ENCODE results near the gene ZNF232.
A peak's percentile ranks its signal among the peaks of the same experiment; 100 is the strongest.
"Not testable (repeated sequence)": the region's sequence is repeated elsewhere in the genome, so short reads cannot be mapped to it uniquely, and the experiment has no call there.

Gene ZNF232

DNA sequence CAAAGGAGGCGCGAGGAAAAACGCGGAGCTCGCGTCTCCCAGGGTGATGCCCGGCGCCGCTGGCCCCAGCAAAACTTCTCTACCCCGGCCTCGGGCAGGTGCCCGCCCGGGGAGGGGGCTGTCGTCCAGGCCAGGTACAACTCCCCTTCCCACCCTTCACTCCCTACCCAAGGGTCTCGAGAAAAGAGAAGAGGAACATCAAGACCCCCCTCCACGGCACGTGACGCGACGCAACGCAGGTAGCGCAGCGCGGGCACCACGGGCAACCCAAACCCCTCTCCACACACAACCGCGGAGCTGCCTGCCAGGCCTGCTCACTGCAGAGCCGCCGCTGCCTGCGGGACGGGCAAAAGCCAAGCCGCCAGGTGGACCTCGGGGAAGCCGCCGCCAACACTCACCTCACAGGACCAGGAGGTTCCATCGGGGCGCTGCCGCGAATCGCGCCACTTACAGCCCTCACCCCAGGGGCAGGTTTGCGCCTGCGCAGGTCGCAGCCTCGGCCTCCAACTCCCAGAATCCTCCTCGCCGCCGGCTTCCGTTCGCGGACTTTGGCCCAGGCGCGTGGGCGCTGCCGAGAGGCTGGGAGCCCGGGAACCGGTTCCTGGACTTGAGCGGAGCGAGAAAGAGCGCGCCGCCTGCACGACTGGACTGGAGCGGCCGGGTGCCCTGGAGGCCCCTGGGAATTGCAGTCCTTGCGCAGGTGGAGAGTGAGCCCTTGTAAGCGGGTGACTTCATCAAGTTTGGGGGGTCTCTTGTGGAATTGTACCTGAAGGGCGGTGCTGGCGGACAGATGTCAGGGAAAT lies at the start of gene ZNF232:
Gene ZNF232 (minus strand): TSS at position 477 of the 803 bp plus-strand sequence. CDS start 56 bp downstream, at position 421.
- peak; percentile 96 for DNase-seq

DNA sequence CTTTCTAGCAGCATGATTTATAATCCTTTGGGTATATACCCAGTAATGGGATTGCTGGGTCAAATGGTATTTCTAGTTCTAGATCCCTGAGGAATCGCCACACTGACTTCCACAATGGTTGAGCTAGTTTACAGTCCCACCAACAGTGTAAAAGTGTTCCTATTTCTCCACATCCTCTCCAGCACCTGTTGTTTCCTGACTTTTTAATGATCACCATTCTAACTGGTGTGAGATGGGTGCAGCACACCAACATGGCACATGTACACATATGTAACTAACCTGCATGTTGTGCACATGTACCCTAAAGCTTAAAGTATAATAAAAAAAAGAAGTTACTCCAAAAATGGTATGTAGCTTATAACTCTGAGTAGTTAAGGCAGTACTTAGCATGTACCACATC lies 49.0 kb upstream of the ZNF232 start:
- DNase-seq: not testable (repeated sequence)

DNA sequence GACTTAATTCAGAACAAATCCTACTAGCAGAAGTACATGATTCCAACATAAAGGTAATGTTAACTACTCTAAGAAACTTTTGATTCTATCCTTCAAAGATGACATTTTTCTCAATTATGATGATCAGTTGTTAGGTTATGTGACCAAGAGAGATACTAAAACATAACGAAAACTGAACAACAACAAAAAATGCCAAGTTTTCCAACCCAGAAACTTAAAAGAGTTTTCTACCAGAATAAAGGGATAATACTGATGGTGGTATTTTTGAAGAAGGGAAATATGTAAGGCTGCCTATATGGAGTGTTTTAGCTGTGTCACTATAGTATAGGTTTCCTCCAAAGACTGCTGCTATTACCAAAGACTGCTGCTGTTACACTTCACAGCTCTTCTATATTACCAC lies 34.4 kb upstream of the ZNF232 start:
- DNase-seq: not testable (repeated sequence)

DNA sequence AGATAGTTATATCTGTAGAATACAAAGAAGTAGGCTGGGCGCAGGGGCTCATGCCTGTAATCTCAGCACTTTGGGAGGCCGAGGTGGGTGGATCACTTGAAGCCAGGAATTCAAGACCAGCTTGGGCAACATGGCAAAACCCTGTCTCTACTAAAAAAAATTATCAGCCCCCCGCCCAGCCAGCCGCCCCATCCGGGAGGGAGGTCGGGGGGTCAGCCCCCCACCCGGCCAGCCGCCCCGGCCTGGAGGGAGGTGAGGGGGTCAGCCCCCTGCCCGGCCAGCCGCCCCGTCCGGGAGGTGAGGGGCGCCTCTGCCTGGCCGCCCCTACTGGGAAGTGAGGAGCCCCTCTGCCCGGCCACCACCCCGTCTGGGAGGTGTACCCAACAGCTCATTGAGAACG lies 31.2 kb upstream of the ZNF232 start:
- DNase-seq: not testable (repeated sequence)

DNA sequence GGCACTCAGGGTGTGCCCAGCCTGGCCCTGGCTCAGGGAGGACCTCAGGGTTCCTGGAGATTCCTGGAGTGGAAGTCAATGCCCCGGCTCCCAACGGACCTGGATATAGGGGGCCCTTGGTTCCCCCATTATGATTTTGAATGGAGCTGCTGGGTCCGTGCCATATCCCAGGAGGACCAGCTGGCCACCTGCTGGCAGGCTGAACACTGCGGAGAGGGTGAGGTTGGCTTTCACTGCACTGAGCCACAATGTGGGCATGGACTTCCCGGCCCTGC lies 27.7 kb upstream of the ZNF232 start:
- no peak for DNase-seq

DNA sequence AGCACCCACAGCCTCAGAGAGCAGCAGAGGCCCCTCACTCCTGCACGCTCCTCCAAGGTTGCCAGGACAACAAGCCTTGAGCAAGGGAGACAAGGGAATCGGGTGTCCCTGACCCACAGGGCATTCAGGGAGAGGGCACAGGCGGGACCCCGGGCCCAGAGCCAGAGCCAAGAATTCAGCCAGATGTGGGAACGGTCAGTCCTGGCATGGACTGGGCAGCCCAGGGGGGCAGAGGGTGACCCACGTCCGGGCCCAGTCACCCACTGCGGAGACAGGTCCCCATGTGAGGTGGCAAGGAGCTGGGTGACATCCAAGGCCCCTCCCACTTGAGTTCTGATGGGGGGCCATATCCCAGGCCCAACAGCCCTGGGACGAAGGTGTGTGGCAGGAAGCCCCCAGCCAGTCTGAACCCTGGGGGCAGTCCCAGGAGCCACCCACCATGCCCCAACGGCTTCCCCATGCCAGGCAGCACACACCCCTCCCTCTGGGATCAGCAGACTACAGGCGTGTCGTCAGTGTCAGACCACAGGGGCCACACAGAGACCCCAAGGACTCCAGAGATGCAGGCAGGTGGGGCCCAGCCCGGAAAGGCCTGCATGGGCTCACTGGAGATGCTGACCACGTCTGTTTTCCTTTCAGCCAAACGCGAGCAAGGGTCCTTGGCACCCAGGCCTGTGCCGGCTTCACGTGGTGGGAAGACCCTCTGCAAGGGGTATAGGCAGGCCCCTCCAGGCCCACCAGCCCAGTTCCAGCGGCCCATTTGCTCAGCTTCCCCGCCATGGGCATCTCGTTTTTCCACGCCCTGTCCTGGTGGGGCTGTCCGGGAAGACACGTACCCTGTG lies 27.2 kb upstream of the ZNF232 start:
- DNase-seq: no peak

DNA sequence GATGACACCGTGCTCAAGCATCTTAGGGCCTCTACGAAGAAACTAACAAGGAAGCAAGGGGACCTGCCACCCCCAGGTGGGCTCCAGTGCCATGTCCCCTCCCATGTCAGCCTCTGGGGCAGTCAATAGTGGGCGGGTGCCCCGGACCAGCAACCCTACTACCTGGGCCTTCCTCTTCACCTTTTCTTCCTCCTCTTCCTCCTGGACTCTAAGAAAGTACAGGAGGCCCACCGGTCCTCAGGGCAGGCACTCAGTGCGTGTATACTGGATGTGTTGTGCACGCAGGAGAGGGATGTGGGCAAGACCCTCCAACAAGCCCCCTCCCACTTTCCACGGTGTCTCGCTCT lies 26.5 kb upstream of the ZNF232 start:
- not testable (repeated sequence) for DNase-seq

DNA sequence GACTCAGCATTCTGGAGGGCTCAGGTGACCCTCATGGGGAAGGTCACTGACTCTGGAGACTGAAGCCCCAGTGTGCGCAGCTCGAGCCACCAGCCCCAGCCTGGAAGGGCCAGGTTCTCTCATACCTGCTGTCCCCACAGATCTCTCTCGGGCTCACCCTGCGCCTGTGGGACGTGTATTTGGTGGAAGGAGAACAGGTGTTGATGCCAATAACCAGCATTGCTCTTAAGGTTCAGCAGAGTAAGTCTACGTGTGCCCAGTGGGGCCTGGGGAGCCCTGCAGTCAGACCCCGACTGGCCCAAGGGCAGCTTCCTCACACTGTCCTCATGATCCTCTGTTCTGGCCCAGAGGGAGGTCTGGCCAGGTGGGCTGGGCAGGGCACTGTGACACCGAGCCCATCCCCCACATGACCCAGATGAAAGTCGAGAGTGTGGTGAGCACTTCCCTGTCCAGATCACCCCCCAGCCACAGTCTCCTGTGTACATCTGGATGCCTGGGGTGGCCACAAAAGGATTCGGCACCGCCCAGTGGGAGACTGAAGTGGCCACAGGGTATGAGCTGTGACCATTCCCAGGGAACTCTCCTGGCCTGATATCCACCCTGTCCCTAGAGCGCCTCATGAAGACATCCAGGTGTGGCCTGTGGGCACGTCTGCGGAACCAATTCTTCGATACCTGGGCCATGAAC lies 26.0 kb upstream of the ZNF232 start:
- not testable (repeated sequence) for DNase-seq

DNA sequence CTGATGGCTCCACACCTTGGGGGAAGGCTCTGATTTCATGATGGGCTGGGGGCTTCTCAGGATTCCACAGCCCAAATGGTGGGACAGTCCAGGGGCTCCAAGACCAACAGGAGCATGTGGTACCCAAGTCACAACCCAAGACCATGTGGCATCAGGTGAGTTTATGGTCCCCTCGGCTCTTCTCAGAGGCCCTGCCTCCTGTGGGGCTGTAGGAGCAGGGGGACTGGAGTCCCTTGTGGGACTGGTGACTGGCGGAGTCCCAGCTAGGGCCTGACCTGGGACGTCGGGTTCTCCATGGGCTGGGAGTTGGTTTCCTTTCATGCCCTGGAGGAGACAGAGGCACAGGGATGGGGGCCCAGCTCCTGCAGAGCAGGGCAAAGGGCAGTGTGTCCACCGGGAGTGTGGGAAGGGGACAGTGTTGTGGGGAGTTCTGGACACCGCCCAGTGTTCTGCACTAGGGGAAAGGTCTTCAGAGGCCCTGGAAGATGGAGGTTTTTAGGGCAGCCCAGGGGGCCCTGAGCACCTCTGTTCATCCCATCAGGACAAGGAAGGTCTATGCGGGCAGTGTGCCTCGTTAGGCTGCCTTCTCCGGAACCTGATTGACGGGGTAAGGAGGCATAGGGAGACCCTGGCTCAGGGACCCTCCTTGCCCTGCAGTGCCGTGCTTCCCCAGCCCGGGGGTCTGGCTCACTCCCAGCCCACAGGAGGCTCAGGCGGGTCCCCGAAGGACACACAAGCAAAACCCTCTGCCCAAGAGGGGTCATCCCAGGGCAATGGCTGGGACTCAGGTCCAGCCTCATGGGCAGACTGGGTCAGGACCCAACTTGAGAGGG lies 25.1 kb upstream of the ZNF232 start:
- not testable (repeated sequence) for DNase-seq

DNA sequence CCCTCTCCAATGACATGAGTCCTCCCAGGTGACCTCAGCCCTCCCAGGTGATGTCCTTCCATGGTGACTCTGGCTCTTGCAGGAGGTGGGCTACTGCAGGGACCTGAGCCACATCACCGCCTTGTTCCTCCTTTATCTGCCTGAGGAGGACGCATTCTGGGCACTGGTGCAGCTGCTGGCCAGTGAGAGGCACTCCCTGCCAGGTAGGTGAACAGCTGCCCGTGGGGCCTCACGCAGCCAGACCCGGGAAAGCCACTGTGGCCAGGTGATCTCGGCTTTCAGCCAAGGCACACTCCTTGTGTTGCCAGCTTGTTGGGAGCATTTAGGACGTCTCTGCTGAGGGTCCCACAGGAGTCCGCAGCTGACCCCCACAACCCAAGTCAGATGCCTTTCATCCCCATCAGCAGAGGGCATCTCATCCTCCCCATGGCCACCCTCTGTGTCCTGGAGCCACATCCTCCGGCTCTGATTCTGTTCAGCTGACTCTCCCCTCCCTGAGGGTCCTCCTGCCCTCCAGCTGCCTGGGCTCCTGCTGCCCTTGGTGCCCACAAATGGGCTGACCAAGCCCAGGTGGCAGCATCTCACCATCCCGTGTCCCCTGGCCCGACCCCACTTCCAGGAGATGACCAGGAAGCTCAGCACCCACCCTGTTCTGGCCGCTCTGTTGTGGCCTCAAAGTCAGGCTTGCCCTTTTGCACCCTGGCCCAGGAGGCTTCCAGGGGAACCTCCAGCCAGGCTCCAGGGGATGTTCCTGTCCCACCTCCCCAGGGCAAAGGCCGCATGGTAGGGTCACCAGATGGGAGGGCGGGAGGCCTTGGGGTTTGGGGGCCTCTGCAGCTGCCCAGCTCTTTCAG lies 24.3 kb upstream of the ZNF232 start:
- no peak for DNase-seq

DNA sequence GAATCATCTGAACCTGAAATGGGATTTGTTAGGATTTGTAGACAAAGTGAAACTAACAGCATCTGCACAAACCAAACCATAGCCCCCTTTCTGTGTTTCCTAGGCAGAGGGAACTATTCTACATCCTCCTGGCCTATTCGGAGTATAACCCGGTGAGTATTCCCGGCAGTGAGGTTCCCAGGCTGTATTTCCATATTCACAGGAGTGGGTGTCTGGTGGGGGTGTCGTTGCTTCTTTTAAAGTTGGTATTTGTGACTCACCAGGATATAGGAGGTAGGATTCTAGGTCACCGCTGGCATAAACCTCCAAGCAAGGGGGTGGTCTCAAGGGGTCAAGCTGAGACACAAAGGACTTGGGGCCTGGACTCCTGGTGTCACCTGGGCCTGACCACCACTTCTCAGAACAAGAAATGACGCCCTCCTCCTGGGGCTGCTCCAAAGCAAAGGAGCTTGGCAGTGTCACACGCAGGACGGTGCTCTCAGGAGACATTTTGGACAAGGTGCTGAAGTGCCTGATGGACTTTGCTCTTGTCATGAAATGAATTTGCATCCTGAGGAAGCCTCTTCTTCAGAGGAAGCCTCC lies 23.5 kb upstream of the ZNF232 start:
- not testable (repeated sequence) for DNase-seq

DNA sequence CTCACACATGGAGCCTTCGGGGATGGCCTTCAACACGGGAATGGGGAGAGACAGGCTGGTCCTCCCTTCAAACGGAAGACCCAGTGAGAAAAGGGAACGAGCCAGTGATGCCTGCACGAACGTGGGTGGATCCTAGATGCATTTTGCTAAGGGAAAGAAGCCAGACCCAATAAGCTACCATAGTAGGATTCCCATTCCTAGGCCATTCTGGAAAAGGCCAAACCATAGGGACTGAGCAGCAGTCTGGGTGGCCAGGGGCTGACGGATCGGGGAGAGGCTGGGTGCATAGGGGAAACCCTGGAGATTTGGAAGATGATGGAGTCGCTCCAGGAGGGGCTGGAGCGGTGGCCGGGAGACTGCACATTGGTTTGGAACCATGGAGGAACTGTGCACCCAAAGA lies 22.9 kb upstream of the ZNF232 start:
- not testable (repeated sequence) for DNase-seq

DNA sequence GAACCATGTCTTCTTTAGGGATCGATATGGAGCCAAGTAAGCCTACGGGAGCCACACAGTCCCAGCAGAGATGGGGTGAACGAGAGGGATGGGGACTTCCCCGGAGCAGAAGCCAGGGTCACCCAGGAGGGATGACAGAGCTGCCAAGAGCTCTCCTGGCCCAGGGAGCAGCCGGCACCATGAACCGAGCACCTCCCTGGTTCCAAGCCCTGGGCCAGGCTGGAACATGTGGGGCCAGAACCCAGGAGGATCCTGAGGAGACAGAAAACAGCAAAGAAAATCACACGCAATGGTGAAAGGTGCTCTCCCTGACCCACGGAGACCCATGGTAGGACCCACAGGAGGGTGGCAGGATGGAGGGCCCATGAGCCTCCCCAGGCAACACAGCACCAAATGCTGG lies 22.3 kb upstream of the ZNF232 start:
- not testable (repeated sequence) for DNase-seq

DNA sequence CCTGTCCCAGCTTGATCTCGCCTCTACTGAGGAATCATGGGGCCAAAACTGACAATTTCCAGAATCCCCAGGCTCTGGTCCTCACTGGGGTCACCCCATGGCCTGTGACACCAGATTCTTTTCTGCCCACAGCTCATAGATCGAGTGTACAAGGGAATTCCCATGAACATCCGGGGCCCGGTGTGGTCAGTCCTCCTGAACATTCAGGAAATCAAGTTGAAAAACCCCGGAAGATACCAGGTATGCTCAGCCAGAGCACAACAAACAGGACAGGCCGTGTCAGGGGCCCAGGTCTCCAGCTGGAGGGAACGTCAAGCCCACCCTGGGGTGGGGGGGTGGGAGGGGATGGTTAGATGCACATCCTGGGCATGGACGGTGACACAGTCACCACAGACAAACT lies 21.6 kb upstream of the ZNF232 start:
- no peak for DNase-seq

DNA sequence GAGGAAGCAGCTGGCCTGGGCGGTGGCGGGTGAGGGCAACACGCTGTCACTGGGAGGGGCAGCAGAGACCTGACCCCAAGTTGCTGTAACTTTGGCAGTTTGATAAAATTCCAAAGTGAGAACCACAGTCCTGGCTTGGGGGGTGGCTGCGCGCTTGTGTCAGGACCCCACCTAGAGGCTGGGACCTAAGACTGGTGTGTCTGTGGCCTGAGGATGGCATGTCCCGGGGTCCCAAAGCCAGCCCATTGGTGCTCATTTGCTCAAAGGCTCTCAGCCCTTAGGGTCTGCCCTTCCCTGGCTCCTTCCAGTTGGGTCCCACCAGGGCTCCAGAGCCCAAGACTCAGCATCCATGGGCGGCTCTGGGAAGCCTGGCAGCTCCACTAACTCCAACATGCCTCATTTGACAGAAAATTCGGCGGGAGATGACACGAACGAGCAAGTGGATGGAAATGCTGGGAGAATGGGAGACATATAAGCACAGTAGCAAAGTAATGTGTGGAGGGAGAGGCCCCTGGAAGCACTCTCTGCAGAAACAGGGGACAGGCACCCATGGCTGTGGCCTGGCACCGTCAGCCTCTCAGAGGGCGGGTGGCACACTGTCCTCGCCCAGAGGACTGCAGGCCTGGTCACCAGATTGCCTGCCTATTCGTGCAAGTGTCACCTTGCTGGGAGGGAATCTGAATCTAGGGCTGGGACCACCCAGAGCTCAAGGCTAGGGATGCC lies 21.0 kb upstream of the ZNF232 start:
- not testable (repeated sequence) for DNase-seq

DNA sequence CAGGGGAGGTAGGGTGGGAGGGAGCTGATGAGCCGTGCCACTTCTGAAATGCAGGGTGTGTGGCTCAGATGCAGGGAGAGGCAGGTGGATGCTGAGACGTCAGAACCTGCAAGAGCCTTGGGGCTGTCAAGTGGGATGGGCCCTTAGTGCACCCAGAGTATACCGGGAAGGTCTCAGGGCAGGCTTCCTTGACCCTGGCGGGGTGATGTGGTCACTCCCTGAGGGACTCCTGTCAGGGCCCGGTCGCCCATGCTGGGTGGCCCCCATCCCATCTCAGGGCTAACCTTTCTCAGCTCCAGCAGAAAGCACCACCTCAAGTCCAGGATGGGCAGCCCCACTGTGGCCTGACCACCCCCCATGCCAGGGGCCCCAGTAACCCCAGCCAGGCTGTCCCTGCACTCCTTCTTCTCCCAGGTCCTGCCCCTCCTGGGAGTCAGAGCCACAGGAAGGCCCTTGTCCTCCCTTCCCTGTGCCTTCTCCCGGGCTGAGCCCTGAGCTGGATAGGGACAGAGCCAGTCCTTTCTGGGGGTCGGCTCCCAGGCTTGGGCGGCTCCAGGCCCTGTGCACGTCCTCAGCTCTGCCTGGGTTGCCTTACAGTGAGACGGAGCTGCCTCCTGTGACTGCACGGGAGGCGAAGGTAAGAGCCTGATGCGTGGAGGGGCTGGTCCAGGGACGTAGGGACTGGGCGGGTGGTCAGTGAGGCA lies 20.3 kb upstream of the ZNF232 start:
- not testable (repeated sequence) for DNase-seq

DNA sequence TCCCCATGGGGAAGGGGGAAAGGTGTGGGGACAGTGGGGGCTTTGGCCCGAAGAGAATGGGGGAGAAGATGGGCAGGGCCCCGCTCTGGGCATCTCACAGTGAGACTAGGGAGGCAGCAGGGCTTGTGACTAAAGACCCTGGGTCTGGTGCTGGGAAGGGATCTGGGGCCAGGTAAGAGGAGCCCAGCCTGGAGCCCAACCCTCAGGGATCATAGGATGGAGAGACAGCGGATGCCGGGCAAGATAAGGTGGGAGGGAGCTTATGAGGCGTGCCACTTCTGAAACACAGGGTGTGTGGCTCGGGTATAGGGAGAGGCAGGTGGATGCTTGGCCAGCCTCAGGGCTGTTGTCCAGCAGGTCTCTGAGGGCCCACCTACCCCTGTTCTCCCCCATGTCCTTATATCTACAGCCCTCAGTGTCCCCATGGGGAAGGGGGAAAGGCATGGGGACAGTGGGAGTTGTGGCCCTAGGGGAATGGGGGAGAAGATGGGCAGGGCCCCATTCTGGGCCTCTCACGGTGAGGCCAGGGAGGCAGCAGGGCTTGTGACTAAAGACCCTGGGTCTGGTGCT lies 19.6 kb upstream of the ZNF232 start:
- DNase-seq: no peak

DNA sequence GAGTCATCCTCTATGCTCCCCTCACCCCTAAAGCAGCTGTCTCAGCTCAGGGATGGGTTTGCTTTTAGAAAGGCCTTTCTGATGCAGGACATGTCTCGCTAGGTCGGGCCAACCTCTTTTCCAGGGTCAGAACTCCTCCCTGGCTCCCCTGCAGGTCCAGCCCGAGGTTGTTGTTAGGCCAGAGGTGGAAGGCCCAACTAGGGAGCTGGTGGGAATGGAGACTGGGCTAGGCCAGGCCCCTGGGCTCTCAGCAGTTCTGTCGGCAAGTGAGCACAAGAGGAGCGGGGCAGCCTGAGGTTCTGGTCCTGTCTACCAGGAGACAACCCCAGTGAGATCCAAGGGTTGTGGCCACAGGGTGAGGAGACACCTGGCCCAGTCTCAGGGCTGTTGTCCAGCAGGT lies 19.0 kb upstream of the ZNF232 start:
- DNase-seq: not testable (repeated sequence)

DNA sequence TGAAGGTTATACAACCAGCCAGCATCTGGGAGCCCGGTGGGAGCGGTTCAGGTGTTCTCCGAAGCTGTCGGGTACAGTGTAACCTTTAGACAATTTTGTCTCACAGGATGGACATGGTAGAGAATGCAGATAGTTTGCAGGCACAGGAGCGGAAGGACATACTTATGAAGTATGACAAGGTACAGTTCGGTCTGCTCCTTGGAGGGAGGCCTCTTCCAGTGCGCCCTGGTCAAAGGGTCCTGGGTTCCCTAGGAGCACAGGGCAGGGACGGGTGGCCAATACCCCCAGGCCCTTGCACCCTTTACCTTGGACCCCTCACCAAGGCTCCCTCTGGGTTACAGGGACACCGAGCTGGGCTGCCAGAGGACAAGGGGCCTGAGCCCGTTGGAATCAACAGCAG lies 18.6 kb upstream of the ZNF232 start:
- not testable (repeated sequence) for DNase-seq

DNA sequence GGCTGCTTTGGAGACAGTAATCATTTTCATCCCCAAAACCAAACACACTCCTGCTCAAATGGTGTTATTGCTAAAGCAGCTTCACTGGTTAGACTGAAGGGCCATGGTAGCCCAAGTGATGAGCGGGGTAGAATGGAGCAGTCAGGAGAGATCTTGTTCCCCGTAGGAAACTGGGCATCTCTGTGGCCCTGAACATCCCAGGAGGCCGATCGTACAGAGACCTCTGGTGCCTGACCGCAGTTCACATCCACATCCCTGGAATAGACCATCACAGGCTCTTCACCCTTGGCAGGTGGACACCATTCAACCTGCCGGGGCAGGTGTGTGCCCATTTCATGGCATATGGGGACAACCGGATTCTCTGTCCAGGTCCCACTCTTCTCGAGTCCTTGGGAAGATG lies 18.1 kb upstream of the ZNF232 start:
- DNase-seq: not testable (repeated sequence)

Measured in DMS79 (cell line).